Panc1 (cell line): Measurements from ENCODE around the gene GRAMD1B.

Experiments used
- POLR2AphosphoS5 ChIP-seq: IDR thresholded peaks from 2 replicates; pipeline ENCODE4 v1.6.1; 2012; ENCODE audit warnings: mild to moderate bottlenecking, low read depth, low read length, moderate library complexity
- TF ChIP-seq, protein P1 (sequence below): fragments of 450-650 bp; IDR thresholded peaks from 2 replicates; pipeline ENCODE4 v1.5.1; 2017; ENCODE audit warnings: mild to moderate bottlenecking

DNA sequence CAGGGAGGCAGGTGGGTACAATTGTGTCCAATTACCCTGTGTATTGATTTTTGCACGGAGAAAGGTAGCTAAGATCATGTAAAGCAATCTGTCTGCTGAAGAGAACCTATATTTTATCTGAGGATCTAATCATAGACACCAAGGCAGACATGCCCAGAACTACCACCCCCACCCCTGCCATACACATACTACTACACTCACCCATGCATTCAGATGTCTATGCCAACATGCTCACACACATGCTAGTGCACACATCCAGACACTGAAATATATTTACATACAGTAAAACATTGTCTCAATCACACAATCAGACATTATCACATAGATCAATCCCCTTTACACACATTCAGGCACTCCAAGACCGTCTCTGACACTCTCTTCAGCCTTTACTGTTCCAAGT lies 222.5 kb downstream of the GRAMD1B start:
- no peak for TF ChIP-seq POLR2AphosphoS5
- TF ChIP-seq, protein P1, sequence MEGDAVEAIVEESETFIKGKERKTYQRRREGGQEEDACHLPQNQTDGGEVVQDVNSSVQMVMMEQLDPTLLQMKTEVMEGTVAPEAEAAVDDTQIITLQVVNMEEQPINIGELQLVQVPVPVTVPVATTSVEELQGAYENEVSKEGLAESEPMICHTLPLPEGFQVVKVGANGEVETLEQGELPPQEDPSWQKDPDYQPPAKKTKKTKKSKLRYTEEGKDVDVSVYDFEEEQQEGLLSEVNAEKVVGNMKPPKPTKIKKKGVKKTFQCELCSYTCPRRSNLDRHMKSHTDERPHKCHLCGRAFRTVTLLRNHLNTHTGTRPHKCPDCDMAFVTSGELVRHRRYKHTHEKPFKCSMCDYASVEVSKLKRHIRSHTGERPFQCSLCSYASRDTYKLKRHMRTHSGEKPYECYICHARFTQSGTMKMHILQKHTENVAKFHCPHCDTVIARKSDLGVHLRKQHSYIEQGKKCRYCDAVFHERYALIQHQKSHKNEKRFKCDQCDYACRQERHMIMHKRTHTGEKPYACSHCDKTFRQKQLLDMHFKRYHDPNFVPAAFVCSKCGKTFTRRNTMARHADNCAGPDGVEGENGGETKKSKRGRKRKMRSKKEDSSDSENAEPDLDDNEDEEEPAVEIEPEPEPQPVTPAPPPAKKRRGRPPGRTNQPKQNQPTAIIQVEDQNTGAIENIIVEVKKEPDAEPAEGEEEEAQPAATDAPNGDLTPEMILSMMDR: no peak
